SKM-1 treated with dmso at 0.1 percent for 144 hours (cell line): ENCODE results near the gene OAS3.

Source experiments
- DNase-seq: peaks from one replicate; lab custom pipeline; 2025; ENCODE audit not compliant: unreplicated experiment; lab: John Stamatoyannopoulos, UW

Gene OAS3

DNA sequence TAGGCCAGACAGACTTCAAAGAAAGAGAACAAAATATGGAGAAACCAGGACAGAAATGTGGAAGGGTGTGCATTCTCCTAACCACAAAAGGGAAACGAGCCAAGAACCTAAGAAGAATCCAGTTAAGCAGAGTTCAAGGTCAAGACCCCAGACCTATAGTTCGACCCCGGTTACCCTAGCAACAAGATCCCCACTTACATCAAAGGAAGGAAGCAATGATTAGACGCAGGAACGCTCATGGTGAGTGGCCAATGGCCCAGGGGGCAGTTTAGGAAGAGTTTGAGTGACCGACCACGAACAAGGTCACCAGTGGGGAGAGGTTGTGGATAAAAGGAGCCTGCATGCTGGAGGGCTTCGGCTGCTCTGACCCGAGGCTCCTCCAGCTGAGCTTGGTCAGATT, 76.3 kb downstream of the OAS3 start:
- no peak for DNase-seq

DNA sequence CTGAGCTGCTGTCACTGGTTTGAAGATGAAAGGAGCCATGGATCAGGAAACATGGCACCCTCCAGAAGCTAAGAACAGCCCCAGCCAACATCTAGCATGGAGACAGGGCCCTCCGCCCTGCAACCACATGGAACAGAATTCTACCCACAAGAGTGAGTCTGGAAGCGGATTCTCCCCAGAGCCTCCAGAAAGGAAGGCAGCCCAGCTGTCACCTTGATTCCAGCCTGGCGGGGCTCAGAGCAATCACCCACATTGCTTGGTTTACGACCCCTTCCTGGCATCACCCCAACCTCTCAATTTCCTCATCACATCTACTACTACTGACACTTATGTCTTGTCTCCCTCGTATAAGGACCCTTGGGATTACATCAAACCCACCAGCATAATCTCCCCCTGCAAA, 78.5 kb downstream of the OAS3 start:
- no peak for DNase-seq

DNA sequence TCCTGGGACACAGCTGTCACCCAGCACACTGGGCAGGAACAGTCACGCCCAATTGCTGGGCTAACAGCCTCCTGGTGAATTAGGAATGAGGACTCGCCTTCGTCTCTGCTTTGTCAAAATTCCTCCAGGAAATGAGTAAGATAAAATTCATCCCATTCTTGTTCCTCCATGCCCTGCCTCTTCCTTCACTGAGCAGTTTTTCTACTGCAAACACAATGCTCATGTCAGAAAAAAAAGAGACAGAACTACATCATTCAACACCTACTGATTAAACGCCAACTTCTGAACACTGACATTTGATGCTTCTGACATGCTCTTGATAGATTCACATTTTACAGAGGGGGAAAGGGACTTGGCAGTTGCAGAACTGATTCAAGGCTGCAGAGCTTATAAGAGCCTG, 80.8 kb downstream of the OAS3 start:
- DNase-seq: no peak

DNA sequence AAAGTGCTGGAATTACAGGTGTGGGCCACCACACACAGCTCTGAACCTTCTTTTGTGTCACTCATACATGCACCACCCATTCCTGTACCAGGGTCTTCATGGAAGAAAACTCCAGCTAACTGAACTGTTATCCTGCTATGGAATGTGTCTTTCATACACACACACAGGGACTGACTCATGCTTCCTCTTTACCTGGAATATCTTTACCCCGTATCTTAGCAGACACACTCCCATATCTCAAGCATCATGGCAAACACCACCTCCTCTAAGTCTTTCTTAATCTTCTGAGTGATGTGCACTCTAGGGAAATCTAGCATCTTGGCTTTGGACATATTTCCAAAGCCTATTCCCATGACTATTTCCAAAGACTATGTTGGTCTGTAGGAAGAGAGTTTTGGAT, 83.2 kb downstream of the OAS3 start:
- DNase-seq: no peak
